CD4-positive, alpha-beta T cell treated with Interleukin-17A for 4 hours (primary cell): ENCODE data around the gene COL1A2.

ENCODE experiments used
- DNase-seq: peaks from one replicate; pipeline ENCODE4 v3.0.0-alpha.2; 2020; ENCODE audit warnings: mixed read lengths

COL1A2 gene

GRCh38 chr7:94386416-94386815 is 8.3 kb upstream of the COL1A2 start:
- DNase-seq = no peak

GRCh38 chr7:94388540-94388939 is 6.2 kb upstream of the COL1A2 start:
- no peak for DNase-seq

GRCh38 chr7:94389381-94389780 is 5.3 kb upstream of the COL1A2 start:
- DNase-seq = no peak

GRCh38 chr7:94391726-94392392 is 2.8 kb upstream of the COL1A2 start:
- no peak for DNase-seq

- no peak for DNase-seq
Observed at GRCh38 chr7:94392393-94392786, 2.3 kb upstream of the COL1A2 start.

GRCh38 chr7:94393246-94394108 is 1.2 kb upstream of the COL1A2 start:
- DNase-seq = no peak

GRCh38 chr7:94394109-94394436 is 622 bp upstream of the COL1A2 start:
- DNase-seq = no peak

GRCh38 chr7:94395141-94396036 is 694 bp downstream of the COL1A2 start:
- no peak for DNase-seq

GRCh38 chr7:94396037-94396431 is 1.3 kb downstream of the COL1A2 start:
- no peak for DNase-seq

GRCh38 chr7:94396596-94396995 is 1.9 kb downstream of the COL1A2 start:
- no peak for DNase-seq

- DNase-seq = no peak
Observed at GRCh38 chr7:94397722-94398121, 3.0 kb downstream of the COL1A2 start.

GRCh38 chr7:94398841-94399240 is 4.1 kb downstream of the COL1A2 start:
- DNase-seq = no peak

- DNase-seq = no peak
Observed at GRCh38 chr7:94400022-94400421, 5.3 kb downstream of the COL1A2 start.

GRCh38 chr7:94400643-94401427 is 6.1 kb downstream of the COL1A2 start:
- DNase-seq = no peak

- no peak for DNase-seq
Observed at GRCh38 chr7:94401428-94401814, 6.7 kb downstream of the COL1A2 start.

- DNase-seq = no peak
Observed at GRCh38 chr7:94403546-94403945, 8.9 kb downstream of the COL1A2 start.

- DNase-seq = no peak
Observed at GRCh38 chr7:94405506-94405905, 10.8 kb downstream of the COL1A2 start.

- no peak for DNase-seq
Observed at GRCh38 chr7:94406696-94407095, 12.0 kb downstream of the COL1A2 start.

GRCh38 chr7:94409200-94409948 is 14.7 kb downstream of the COL1A2 start:
- DNase-seq = no peak

GRCh38 chr7:94410413-94411187 is 15.9 kb downstream of the COL1A2 start:
- no peak for DNase-seq

- no peak for DNase-seq
Observed at GRCh38 chr7:94411188-94411466, 16.4 kb downstream of the COL1A2 start.
